K562 (cell line): ENCODE measurements around the gene NBEAL1. TPM values are rescaled to one million over a fixed set of nuclear protein-coding genes. Genes with fewer than 3 reads are reported as not detected.

ENCODE experiments used
- ATAC-seq: fragments of 200-7000 bp; cut with Tn5 transposase; 3 replicates; pipeline ENCODE4 v1.9.1; 2020; ENCODE audit warnings: moderate library complexity
- BruUV-seq: library from RNA; stranded (reverse); fragments of 400-500 nt; replicated peaks from 2 replicates; lab custom pipeline; 2021; lab: Mats Ljungman, UMichigan
- CTCF ChIA-PET: fragments of 300-600 bp; formaldehyde crosslinking; extraction: SDS; loops from one replicate; lab custom pipeline; 2021; ENCODE audit warnings: low intra/inter-chr PET ratio; lab: Yijun Ruan, JAX
- POLR2A ChIA-PET: fragments of 300-600, 350-650 bp; sonication (Branson Sonifier 250); formaldehyde crosslinking; extraction: SDS; loops from one replicate; lab custom pipeline; 2021; ENCODE audit warnings: antibody characterized with exemption, inconsistent platforms; lab: Yijun Ruan, JAX
- DNase-seq, 4 experiments: peaks; one replicate each; pipeline versions ENCODE4 v3.0.0 to v3.0.0-alpha.2; 2011 to 2018; ENCODE audit warnings: low spot score in 3 of 4, mixed read lengths in 3 of 4; ENCODE audit errors: extremely low read depth in 1 of 4
- FAIRE-seq: peaks from 2 replicates; lab custom pipeline; 2011; peaks lifted over from hg19 to GRCh38; lab: Jason Lieb, UNC
- H2AFZ ChIP-seq: 2 replicates; pipeline ENCODE4 v1.6.0; 2011; ENCODE audit warnings: low read depth, low read length, control low read depth, inconsistent platforms
- H3K27ac ChIP-seq: fragments of 200-600 bp; 3 replicates; pipeline ENCODE4 v1.8.0; 2011; ENCODE audit warnings: low read depth, mild to moderate bottlenecking, control low read depth, inconsistent platforms, low read length, moderate library complexity, mixed read lengths; ENCODE audit errors: extremely low read depth
- H3K27me3 ChIP-seq, 2 experiments: fragments of 300-600 bp in 1 of 2; 2 replicates in 1 of 2; 3 replicates in 1 of 2; pipeline versions ENCODE4 v1.6.0 to v1.8.0; 2011; ENCODE audit warnings: inconsistent platforms in 2 of 2, low read length in 2 of 2, mild to moderate bottlenecking in 1 of 2, mixed read lengths in 1 of 2, moderate library complexity in 1 of 2; ENCODE audit not compliant: control insufficient read depth in 2 of 2, insufficient read depth in 2 of 2
- H3K36me3 ChIP-seq: fragments of 300-600 bp; 3 replicates; pipeline ENCODE4 v1.8.0; 2011; ENCODE audit warnings: mild to moderate bottlenecking, low read length, inconsistent platforms; ENCODE audit not compliant: control insufficient read depth, insufficient read depth
- H3K4me1 ChIP-seq, 2 experiments: fragments of 200-600 bp in 1 of 2; replicated peaks in 1 of 2; 2 replicates in 1 of 2; 3 replicates in 1 of 2; pipeline versions ENCODE4 v1.5.1 to v1.8.0; 2011; ENCODE audit warnings: inconsistent platforms in 2 of 2, low read length in 2 of 2, mild to moderate bottlenecking in 1 of 2, mixed read lengths in 1 of 2, moderate library complexity in 1 of 2; ENCODE audit not compliant: control insufficient read depth in 2 of 2, insufficient read depth in 2 of 2
- H3K4me2 ChIP-seq: 2 replicates; pipeline ENCODE4 v1.6.1; 2011; ENCODE audit warnings: low read length, control low read depth, inconsistent platforms, mixed read lengths; ENCODE audit not compliant: insufficient read depth
- H3K4me3 ChIP-seq: fragments of 200-600 bp; sonication (generic), shearing (Covaris generic); 2 replicates; pipeline ENCODE4 v1.5.1; 2016; ENCODE audit warnings: control low read depth, inconsistent platforms
- H3K79me2 ChIP-seq: fragments of 200-600 bp; 3 replicates; pipeline ENCODE4 v1.8.0; 2011; ENCODE audit warnings: low read length, inconsistent platforms; ENCODE audit not compliant: control insufficient read depth, insufficient read depth
- H3K9ac ChIP-seq, 2 experiments: 2 replicates each; pipeline versions ENCODE4 v1.6.0 to v1.6.1; 2011; ENCODE audit warnings: low read depth in 2 of 2, low read length in 2 of 2, control low read depth in 1 of 2, inconsistent platforms in 1 of 2, mild to moderate bottlenecking in 1 of 2, mixed read lengths in 1 of 2; ENCODE audit not compliant: insufficient read depth in 1 of 2
- H3K9me1 ChIP-seq: one replicate; pipeline ENCODE4 v1.6.0; 2011; ENCODE audit warnings: inconsistent platforms, mild to moderate bottlenecking, low read length, moderate library complexity; ENCODE audit not compliant: control insufficient read depth, insufficient read depth
- H3K9me3 ChIP-seq: replicated peaks from 2 replicates; pipeline ENCODE4 v1.5.1; 2011; ENCODE audit warnings: low read depth, low read length, inconsistent platforms; ENCODE audit not compliant: control insufficient read depth, insufficient read depth
- H4K20me1 ChIP-seq: replicated peaks from 2 replicates; pipeline ENCODE4 v1.6.1; 2011; ENCODE audit warnings: low read length, inconsistent platforms, mixed read lengths; ENCODE audit not compliant: control insufficient read depth, insufficient read depth
- ADNP ChIP-seq: fragments of 200-800 bp; sonication (Bioruptor generic); IDR thresholded peaks from 2 replicates; pipeline ENCODE4 v1.6.1; 2016; ENCODE audit warnings: missing genetic modification characterization, missing compliant biosample characterization
- ARID1B ChIP-seq: fragments of 450-650 bp; IDR thresholded peaks from 2 replicates; pipeline ENCODE4 v1.6.1; 2016; ENCODE audit warnings: antibody characterized with exemption, mild to moderate bottlenecking, inconsistent platforms
- CBFA2T3 ChIP-seq: fragments of 450-650 bp; IDR thresholded peaks from 2 replicates; pipeline ENCODE4 v1.6.1; 2017
- CGGBP1 ChIP-seq: fragments of 250-450 bp; sonication (Bioruptor Pico); IDR thresholded peaks from 2 replicates; pipeline ENCODE4 v1.9.0; 2021; ENCODE audit warnings: mild to moderate bottlenecking
- ELF4 ChIP-seq: fragments of 450-650 bp; formaldehyde crosslinking; IDR thresholded peaks from 2 replicates; pipeline ENCODE4 v1.4.0; 2022; ENCODE audit warnings: missing genetic modification characterization
- ELK1 ChIP-seq: sonication (generic); formaldehyde crosslinking; IDR thresholded peaks from 2 replicates; pipeline ENCODE4 v1.8.1; 2022; ENCODE audit warnings: missing genetic modification reagents
- HMBOX1 ChIP-seq: sonication (generic); IDR thresholded peaks from 2 replicates; pipeline ENCODE4 v1.6.1; 2016
- LARP7 ChIP-seq: fragments of 450-650 bp; IDR thresholded peaks from 2 replicates; pipeline ENCODE4 v1.6.1; 2016
- MEIS2 ChIP-seq: fragments of 450-650 bp; IDR thresholded peaks from 2 replicates; pipeline ENCODE4 v1.6.1; 2014; ENCODE audit warnings: mild to moderate bottlenecking; ENCODE audit not compliant: partially characterized antibody
- POLR2H ChIP-seq: IDR thresholded peaks from 2 replicates; pipeline ENCODE4 v1.6.1; 2016; ENCODE audit warnings: missing genetic modification characterization, low read depth, mild to moderate bottlenecking, control low read depth, missing compliant biosample characterization, moderate library complexity
- SIX5 ChIP-seq, 2 experiments: IDR thresholded peaks; 2 replicates each; pipeline ENCODE4 v1.6.1; 2011; ENCODE audit warnings: low read length in 2 of 2, borderline replicate concordance in 1 of 2, low read depth in 1 of 2, mild to moderate bottlenecking in 1 of 2, moderate library complexity in 1 of 2; ENCODE audit not compliant: insufficient read depth in 1 of 2
- TAL1 ChIP-seq: fragments of 450-650 bp; IDR thresholded peaks from 2 replicates; pipeline ENCODE4 v1.6.1; 2016; ENCODE audit warnings: mild to moderate bottlenecking
- UBTF ChIP-seq, 2 experiments: IDR thresholded peaks; 2 replicates each; pipeline ENCODE4 v1.6.1; 2012; ENCODE audit warnings: improper control_type of control experiment in 2 of 2, low read depth in 2 of 2, low read length in 2 of 2, borderline replicate concordance in 1 of 2
- ZNF431 ChIP-seq: sonication (generic); formaldehyde crosslinking; IDR thresholded peaks from 2 replicates; pipeline ENCODE4 v1.8.0; 2022; ENCODE audit warnings: mild to moderate bottlenecking, missing genetic modification reagents
- ZNF436 ChIP-seq: fragments of 250-450, 450-650 bp; sonication (Bioruptor Pico); formaldehyde crosslinking; IDR thresholded peaks from 2 replicates; pipeline ENCODE4 v1.7.0; 2020; ENCODE audit warnings: mild to moderate bottlenecking
- WGBS: fragments of 100-300 bp; shearing (Covaris generic); methylation state at CpG from one replicate; pipeline ENCODE4 v1.1.6; 2016; ENCODE audit warnings: low coverage, mixed read lengths; ENCODE audit not compliant: insufficient coverage; ENCODE audit errors: missing lambda C conversion rate; 5-methylcytosine and 5-hydroxymethylcytosine counted together
- in situ Hi-C: fragments of 300-500 bp; cut with MboI; formaldehyde crosslinking; loops from 4 replicates; pipeline ENCODE4 v1.15.0; 2018; ENCODE audit warnings: inconsistent platforms, mixed read lengths
- intact Hi-C: fragments of 100-400 bp; cut with micrococcal nuclease; formaldehyde crosslinking; loops from 2 replicates; pipeline ENCODE4 v1.14.2; 2022
- polyA plus RNA-seq, 8 experiments: library from polyadenylated mRNA; depleted of rRNA in 4 of 8; stranded (reverse) in 5 of 8; unstranded in 3 of 8; fragments of >200 nt; fragmentation: Nextera tagmentation in 2 of 8; fragmentation: Illumina TruSeq in 1 of 8; extraction: Ambion mirVana in 2 of 8; extraction: Trizol in 1 of 8; gene quantifications; 2 replicates each; pipeline versions ENCODE4 v1.2.1 to v1.2.3, GENCODE V29; 2011 to 2014; ENCODE audit warnings: inconsistent platforms in 1 of 8, missing spikeins in 1 of 8
- total RNA-seq, 7 experiments: library from RNA; depleted of rRNA in 6 of 7; stranded (reverse); fragments of >200 nt in 6 of 7; fragmentation: Illumina TruSeq in 2 of 7; extraction: Trizol in 2 of 7; gene quantifications; 2 replicates each; pipeline versions ENCODE4 v1.2.1 to v1.2.3, GENCODE V29; 2011 to 2021; ENCODE audit warnings: low replicate concordance in 1 of 7

The NBEAL1 gene
- total and polyA plus RNA-seq, 9 of the 15 experiments (the other 6 are each of a cell fraction or from before 2014, with no cell fraction given) = 2.1 to 13.5 (median 7.3) TPM

GRCh38 chr2:203070701-203071100, 56.0 kb downstream of the NBEAL1 start:
- TF ChIP-seq ARID1B (peak; percentile 23; the same call in 1 of the 2 replicates), ADNP (tag) (peak; percentile 63; the same call in 1 of the 2 replicates), LARP7 (no peak), ELK1 (CRISPR knock-in tag) (no peak), MEIS2 (no peak), TAL1 (0 out of 2 replicates have a peak, but pooled peaks have one; percentile 16), SIX5 (IDR thresholded peaks at IDR 0.05; ENCODE audit: borderline replicate concordance in 1 of 2, insufficient read depth in 1 of 2, low read depth in 1 of 2, low read length in 2 of 2) (no peak), ZNF431 (CRISPR knock-in tag) (no peak), ZNF436 (CRISPR knock-in tag) (no peak), POLR2H (tag) (no peak), HMBOX1 (no peak), ELF4 (CRISPR knock-in tag) (no peak), UBTF (IDR thresholded peaks at IDR 0.05; ENCODE audit: borderline replicate concordance in 1 of 2, low read depth in 2 of 2, low read length in 2 of 2) (no peak), CGGBP1 (CRISPR knock-in tag) (no peak), CBFA2T3 (peak; percentile 47)
- POLR2A ChIA-PET = interaction anchor here (0.6 kb wide), 1 partner anchor 423 kb away, joined by 3 read pairs; no protein-coding TSS in a partner anchor
- 0 out of 3 replicates have a peak, but pooled peaks cover 4% of the 10 kb centered on the region for H3K36me3 ChIP-seq
- no peaks in the 10 kb centered on the region for H3K9me3 ChIP-seq
- no peak overlapping the region for H3K27ac ChIP-seq
- no peaks in the 10 kb centered on the region for H4K20me1 ChIP-seq
- intact Hi-C loops (no loop called here), in situ Hi-C loops (no loop called here)
- WGBS = 36% methylated on average over 2 of the region's 2 CpGs
- CTCF ChIA-PET = no interaction called here
- H3K4me1 ChIP-seq = peaks cover 0 to 4% of the 10 kb centered on the region in 2 experiments; a peak in 1 of 5 replicates
- H2AFZ ChIP-seq = no peak overlapping the region
- DNase-seq (peak in 1 of 4 experiments; percentile 40), ATAC-seq (peak; percentile 72), FAIRE-seq (peak; percentile 26)
- no peaks in the 10 kb centered on the region for H3K79me2 ChIP-seq
- no peaks in the 10 kb centered on the region for H3K27me3 ChIP-seq
- H3K4me2 ChIP-seq = no peak overlapping the region
- no peak overlapping the region for H3K4me3 ChIP-seq
- BruUV-seq = no TSS peak
- no peaks in the 10 kb centered on the region for H3K9me1 ChIP-seq
- H3K9ac ChIP-seq = no peak overlapping the region
